Vagina (tissue), 2 donors: ENCODE data around the gene ADCY3. TPM values are rescaled to one million over a fixed set of nuclear protein-coding genes. Genes with fewer than 3 reads are reported as not detected.

Experiments used
- DNase-seq, 2 donors: peaks; one replicate each; pipeline ENCODE4 v3.0.0-alpha.2; 2017; ENCODE audit errors: extremely low spot score in 2 of 2
- H3K27ac ChIP-seq: fragments of 200-600 bp; sonication (generic); one replicate; pipeline ENCODE4 v1.5.1; 2019
- H3K27me3 ChIP-seq: fragments of 200-600 bp; sonication (generic); one replicate; pipeline ENCODE4 v1.5.1; 2019
- H3K36me3 ChIP-seq, 2 donors: fragments of 200-600 bp; sonication (generic); one replicate each; pipeline ENCODE4 v1.5.1; 2017 to 2019
- H3K4me1 ChIP-seq: fragments of 200-600 bp; sonication (generic); one replicate; pipeline ENCODE4 v1.5.1; 2019
- H3K4me3 ChIP-seq, 2 donors: fragments of 200-600 bp; sonication (generic); 1 replicate in 1 of 2; 2 replicates in 1 of 2; pipeline ENCODE4 v1.5.1; 2016 to 2019
- H3K9me3 ChIP-seq: fragments of 200-600 bp; sonication (generic); one replicate; pipeline ENCODE4 v1.5.1; 2019
- CTCF ChIP-seq, 3 experiments: fragments of 450-650 bp in 2 of 3; fragments of 200-600 bp in 1 of 3; sonication (generic) in 1 of 3; IDR thresholded peaks; one replicate each; pipeline ENCODE4 v1.5.1; 2017 to 2019; ENCODE audit warnings: antibody characterized with exemption in 3 of 3, mild to moderate bottlenecking in 2 of 3, moderate library complexity in 2 of 3
- POLR2A ChIP-seq, 2 donors: fragments of 450-650 bp; IDR thresholded peaks; one replicate each; pipeline ENCODE4 v1.6.1; 2017; ENCODE audit warnings: antibody characterized with exemption in 2 of 2, mild to moderate bottlenecking in 2 of 2, moderate library complexity in 2 of 2
- POLR2AphosphoS5 ChIP-seq, 2 donors: sonication (generic); formaldehyde crosslinking; IDR thresholded peaks; one replicate each; pipeline ENCODE4 v1.9.0; 2017; ENCODE audit warnings: antibody characterized with exemption in 2 of 2, mild to moderate bottlenecking in 2 of 2, low read depth in 1 of 2; ENCODE audit not compliant: insufficient read depth in 1 of 2
- intact Hi-C: fragments of 100-400 bp; cut with DNase I; formaldehyde crosslinking; loops from one replicate; pipeline ENCODE4 v1.15.1; 2023
- total RNA-seq: library from RNA; depleted of rRNA; stranded (reverse); fragments of >200 nt; gene quantifications from one replicate; pipeline ENCODE4 v1.2.3, GENCODE V29; 2016

The ADCY3 gene
- total RNA-seq, 1 donor from 2014 or later: 90.6 TPM

DNA sequence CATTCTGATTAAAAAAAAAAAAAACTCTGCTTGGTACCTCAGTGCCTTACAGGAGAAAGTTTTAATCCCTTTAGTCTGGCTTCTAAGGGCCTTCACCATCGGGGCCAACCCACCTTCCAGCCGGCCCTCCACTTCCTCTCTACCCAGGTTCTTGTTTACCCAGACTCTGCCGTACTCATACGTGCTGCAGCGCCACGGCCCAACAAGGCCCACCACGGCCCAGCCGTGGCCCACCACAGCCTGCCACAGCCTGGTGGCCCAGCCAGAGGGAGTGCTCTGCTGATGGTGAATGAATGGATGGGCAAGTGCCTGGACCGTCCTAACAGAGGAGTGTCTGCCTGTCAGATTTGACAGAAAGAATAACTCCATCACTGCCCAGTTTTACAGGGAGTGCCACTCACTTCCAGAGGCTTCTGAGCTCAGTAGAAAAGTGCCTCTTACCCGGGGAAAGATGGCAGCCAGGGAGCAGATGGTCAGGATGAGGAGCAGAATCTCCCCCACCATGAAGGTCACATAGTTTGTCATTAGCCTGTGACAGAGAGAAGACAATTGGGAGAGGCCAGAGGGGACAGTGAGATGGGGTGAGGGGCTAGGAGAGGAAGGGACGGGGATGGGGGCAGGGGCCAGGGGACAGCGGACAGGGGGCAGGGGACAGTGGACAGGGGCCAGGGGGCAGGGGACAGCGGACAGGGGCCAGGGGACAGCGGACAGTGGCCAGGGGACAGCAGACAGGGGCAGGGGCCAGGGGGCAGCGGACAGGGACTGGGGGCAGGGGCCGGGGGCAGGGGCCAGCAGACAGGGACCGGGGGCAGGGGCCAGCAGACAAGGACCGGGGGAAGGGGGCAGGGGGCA, 88.6 kb downstream of the ADCY3 start:
- TF ChIP-seq POLR2A (IDR thresholded peaks at IDR 0.05): no peak
- no peak for TF ChIP-seq CTCF (IDR thresholded peaks at IDR 0.05)
- no peak for TF ChIP-seq POLR2AphosphoS5 (IDR thresholded peaks at IDR 0.05; ENCODE audit: insufficient read depth in 1 of 2, low read depth in 1 of 2)
- DNase-seq: no peak
- Histone ChIP-seq H3K27ac (no peak overlapping the region), H3K4me1 (peaks cover 7% of the 10 kb centered on the region), H3K9me3 (no peaks in the 10 kb centered on the region), H3K36me3 (peaks cover 0 to 17% of the 10 kb centered on the region in 2 donors), H3K4me3 (no peak overlapping the region), H3K27me3 (no peaks in the 10 kb centered on the region)
- intact Hi-C loops: no loop called here

- H3K36me3 ChIP-seq: peaks cover 0 to 15% of the 10 kb centered on the region in 2 donors
- H3K27ac ChIP-seq: no peak overlapping the region
- TF ChIP-seq CTCF (IDR thresholded peaks at IDR 0.05) (no peak), POLR2AphosphoS5 (IDR thresholded peaks at IDR 0.05; ENCODE audit: insufficient read depth in 1 of 2, low read depth in 1 of 2) (no peak), POLR2A (IDR thresholded peaks at IDR 0.05) (no peak)
- peaks cover 7% of the 10 kb centered on the region for H3K4me1 ChIP-seq
- DNase-seq: no peak
- H3K9me3 ChIP-seq: no peaks in the 10 kb centered on the region
- H3K27me3 ChIP-seq: no peaks in the 10 kb centered on the region
- intact Hi-C loops: no loop called here
- H3K4me3 ChIP-seq: no peak overlapping the region
Observed at GRCh38 chr2:24830786-24831185, 89.3 kb downstream of the ADCY3 start.

DNA sequence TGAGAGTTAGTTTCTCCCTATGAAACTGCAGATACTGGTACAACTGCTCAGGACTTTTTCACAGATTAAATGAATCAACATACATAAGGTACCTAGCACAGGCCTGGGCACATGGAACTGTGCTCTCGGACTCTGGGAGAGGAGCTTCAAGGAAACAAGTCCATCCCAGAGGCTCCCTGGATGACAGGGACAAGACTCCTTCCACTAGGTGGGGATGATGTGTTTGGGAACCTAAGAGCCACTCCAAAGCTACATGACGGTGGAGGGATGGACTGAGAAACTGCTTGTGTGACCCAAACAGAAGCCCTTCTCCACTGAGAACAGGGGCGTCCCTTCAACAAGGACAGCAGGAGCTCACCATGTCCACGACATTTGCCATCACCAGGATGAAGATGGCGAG, 89.7 kb downstream of the ADCY3 start:
- H3K9me3 ChIP-seq: no peaks in the 10 kb centered on the region
- H3K27me3 ChIP-seq: no peaks in the 10 kb centered on the region
- no peak for DNase-seq
- H3K36me3 ChIP-seq: peaks cover 0 to 15% of the 10 kb centered on the region in 2 donors
- intact Hi-C loops: no loop called here
- peaks cover 7% of the 10 kb centered on the region for H3K4me1 ChIP-seq
- H3K4me3 ChIP-seq: no peak overlapping the region
- no peak overlapping the region for H3K27ac ChIP-seq
- TF ChIP-seq POLR2AphosphoS5 (IDR thresholded peaks at IDR 0.05; ENCODE audit: insufficient read depth in 1 of 2, low read depth in 1 of 2) (no peak), CTCF (IDR thresholded peaks at IDR 0.05) (no peak), POLR2A (IDR thresholded peaks at IDR 0.05) (no peak)

DNA sequence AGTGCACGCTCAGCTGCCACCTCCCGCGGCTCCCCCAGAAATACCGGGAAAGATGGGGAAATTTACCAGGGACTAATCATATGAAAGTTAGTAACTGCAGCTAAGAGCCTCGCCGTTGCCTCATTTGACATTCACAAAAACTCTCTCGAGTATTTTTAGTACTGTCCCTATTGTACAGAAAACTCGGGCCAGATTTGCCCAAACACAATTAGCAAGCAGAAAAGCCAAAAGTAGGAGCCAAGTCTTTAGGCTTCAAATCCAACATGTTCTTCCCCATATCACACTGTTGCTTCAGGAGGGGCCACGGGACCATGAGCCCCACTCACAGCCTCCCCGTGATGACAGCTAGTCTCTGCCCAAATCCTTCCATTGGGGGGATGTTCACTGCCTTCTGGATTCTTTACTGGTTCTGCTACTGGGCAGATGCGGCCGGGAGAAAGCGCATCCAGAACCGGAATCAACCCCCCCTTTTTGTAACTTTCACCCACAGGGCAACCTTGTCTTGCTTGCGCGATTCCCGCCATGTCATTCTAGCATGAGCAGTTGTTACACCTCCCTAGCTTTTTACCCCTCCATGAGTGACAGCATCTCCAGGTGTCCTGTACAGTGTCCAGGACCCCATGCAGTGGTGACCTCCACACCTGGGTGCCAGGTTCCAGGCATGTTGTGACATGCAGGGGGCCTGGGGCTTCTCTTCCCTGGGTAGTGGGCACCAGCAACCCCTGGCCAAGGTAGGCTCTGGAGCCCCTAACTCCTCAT, 91.6 kb downstream of the ADCY3 start:
- no peak for DNase-seq
- no peak overlapping the region for H3K4me3 ChIP-seq
- no peak for TF ChIP-seq POLR2A (IDR thresholded peaks at IDR 0.05)
- no peak for TF ChIP-seq CTCF (IDR thresholded peaks at IDR 0.05)
- no peak for TF ChIP-seq POLR2AphosphoS5 (IDR thresholded peaks at IDR 0.05; ENCODE audit: insufficient read depth in 1 of 2, low read depth in 1 of 2)
- peaks cover 0 to 4% of the 10 kb centered on the region in 2 donors for H3K36me3 ChIP-seq
- no peaks in the 10 kb centered on the region for H3K9me3 ChIP-seq
- intact Hi-C loops: loop anchor here (5.0 kb wide), 1 partner anchor 416 kb away; no protein-coding TSS in a partner anchor
- H3K4me1 ChIP-seq: peaks cover 7% of the 10 kb centered on the region
- no peak overlapping the region for H3K27ac ChIP-seq
- no peaks in the 10 kb centered on the region for H3K27me3 ChIP-seq
